ENCODE measurements around the gene PON3.

- no peak for TF ChIP-seq ZFP37 (tag by site-specific recombination; IDR thresholded peaks at IDR 0.05)
- TF ChIP-seq REST (tag by site-specific recombination; IDR thresholded peaks at IDR 0.05) = no peak
- TF ChIP-seq, protein P1, sequence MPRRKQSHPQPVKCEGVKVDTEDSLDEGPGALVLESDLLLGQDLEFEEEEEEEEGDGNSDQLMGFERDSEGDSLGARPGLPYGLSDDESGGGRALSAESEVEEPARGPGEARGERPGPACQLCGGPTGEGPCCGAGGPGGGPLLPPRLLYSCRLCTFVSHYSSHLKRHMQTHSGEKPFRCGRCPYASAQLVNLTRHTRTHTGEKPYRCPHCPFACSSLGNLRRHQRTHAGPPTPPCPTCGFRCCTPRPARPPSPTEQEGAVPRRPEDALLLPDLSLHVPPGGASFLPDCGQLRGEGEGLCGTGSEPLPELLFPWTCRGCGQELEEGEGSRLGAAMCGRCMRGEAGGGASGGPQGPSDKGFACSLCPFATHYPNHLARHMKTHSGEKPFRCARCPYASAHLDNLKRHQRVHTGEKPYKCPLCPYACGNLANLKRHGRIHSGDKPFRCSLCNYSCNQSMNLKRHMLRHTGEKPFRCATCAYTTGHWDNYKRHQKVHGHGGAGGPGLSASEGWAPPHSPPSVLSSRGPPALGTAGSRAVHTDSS (tag by site-specific recombination; IDR thresholded peaks at IDR 0.05) = no peak
- no peak for TF ChIP-seq GLIS2 (tag by site-specific recombination; IDR thresholded peaks at IDR 0.05)
- TF ChIP-seq, protein P2, sequence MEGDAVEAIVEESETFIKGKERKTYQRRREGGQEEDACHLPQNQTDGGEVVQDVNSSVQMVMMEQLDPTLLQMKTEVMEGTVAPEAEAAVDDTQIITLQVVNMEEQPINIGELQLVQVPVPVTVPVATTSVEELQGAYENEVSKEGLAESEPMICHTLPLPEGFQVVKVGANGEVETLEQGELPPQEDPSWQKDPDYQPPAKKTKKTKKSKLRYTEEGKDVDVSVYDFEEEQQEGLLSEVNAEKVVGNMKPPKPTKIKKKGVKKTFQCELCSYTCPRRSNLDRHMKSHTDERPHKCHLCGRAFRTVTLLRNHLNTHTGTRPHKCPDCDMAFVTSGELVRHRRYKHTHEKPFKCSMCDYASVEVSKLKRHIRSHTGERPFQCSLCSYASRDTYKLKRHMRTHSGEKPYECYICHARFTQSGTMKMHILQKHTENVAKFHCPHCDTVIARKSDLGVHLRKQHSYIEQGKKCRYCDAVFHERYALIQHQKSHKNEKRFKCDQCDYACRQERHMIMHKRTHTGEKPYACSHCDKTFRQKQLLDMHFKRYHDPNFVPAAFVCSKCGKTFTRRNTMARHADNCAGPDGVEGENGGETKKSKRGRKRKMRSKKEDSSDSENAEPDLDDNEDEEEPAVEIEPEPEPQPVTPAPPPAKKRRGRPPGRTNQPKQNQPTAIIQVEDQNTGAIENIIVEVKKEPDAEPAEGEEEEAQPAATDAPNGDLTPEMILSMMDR (tag by site-specific recombination; IDR thresholded peaks at IDR 0.05) = no peak
- TF ChIP-seq ZBTB7A (tag by site-specific recombination; IDR thresholded peaks at IDR 0.05; ENCODE audit: low read depth) = no peak
- TF ChIP-seq ZXDB (tag by site-specific recombination; IDR thresholded peaks at IDR 0.05) = no peak
- TF ChIP-seq, protein P3, sequence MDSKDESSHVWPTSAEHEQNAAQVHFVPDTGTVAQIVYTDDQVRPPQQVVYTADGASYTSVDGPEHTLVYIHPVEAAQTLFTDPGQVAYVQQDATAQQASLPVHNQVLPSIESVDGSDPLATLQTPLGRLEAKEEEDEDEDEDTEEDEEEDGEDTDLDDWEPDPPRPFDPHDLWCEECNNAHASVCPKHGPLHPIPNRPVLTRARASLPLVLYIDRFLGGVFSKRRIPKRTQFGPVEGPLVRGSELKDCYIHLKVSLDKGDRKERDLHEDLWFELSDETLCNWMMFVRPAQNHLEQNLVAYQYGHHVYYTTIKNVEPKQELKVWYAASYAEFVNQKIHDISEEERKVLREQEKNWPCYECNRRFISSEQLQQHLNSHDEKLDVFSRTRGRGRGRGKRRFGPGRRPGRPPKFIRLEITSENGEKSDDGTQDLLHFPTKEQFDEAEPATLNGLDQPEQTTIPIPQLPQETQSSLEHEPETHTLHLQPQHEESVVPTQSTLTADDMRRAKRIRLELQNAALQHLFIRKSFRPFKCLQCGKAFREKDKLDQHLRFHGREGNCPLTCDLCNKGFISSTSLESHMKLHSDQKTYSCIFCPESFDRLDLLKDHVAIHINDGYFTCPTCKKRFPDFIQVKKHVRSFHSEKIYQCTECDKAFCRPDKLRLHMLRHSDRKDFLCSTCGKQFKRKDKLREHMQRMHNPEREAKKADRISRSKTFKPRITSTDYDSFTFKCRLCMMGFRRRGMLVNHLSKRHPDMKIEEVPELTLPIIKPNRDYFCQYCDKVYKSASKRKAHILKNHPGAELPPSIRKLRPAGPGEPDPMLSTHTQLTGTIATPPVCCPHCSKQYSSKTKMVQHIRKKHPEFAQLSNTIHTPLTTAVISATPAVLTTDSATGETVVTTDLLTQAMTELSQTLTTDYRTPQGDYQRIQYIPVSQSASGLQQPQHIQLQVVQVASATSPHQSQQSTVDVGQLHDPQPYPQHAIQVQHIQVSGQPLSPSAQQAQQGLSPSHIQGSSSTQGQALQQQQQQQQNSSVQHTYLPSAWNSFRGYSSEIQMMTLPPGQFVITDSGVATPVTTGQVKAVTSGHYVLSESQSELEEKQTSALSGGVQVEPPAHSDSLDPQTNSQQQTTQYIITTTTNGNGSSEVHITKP (tag by site-specific recombination; IDR thresholded peaks at IDR 0.05) = no peak
- TF ChIP-seq ZNF10 (tag by site-specific recombination; IDR thresholded peaks at IDR 0.05) = no peak
- no peak for TF ChIP-seq KLF16 (tag by site-specific recombination; IDR thresholded peaks at IDR 0.05)
These were observed 1.8 kb downstream of the PON3 start for GRCh38 chr7:95394370-95394769.

Data from HEK293 (cell line).